PC-3 (cell line): ENCODE measurements around the gene SLC2A9.

Source experiments
- CTCF ChIP-seq: fragments of 300-600 bp; sonication (generic); conservative IDR thresholded peaks from 2 replicates; pipeline ENCODE4 v1.5.1; 2017; ENCODE audit warnings: antibody characterized with exemption, low read depth, mild to moderate bottlenecking, low read length
- EZH2 ChIP-seq: fragments of 300-600 bp; sonication (generic); IDR thresholded peaks from one replicate; pipeline ENCODE4 v1.6.1; 2017; ENCODE audit warnings: antibody characterized with exemption, mild to moderate bottlenecking, low read length; ENCODE audit not compliant: unreplicated experiment

GRCh38 chr4:9893329-9894108, 127.8 kb downstream of the SLC2A9 start:
- TF ChIP-seq CTCF = no peak
- no peak for TF ChIP-seq EZH2
